Activated T-helper 1 cell treated with Interleukin-2 at 50 U/mL for 16 hours (primary cell): ENCODE measurements around the gene ACER2.

Source experiments
- DNase-seq: peaks from one replicate; pipeline ENCODE4 v3.0.0-alpha.2; 2020; ENCODE audit warnings: low read depth

Gene ACER2

GRCh38 chr9:19486803-19487202, 78.0 kb downstream of the ACER2 start:
- DNase-seq = no peak

- DNase-seq = no peak
Observed at GRCh38 chr9:19488721-19489120, 79.9 kb downstream of the ACER2 start.

GRCh38 chr9:19490269-19490668, 81.5 kb downstream of the ACER2 start:
- DNase-seq = no peak

GRCh38 chr9:19490828-19491227, 82.0 kb downstream of the ACER2 start:
- no peak for DNase-seq

GRCh38 chr9:19492775-19493173, 84.0 kb downstream of the ACER2 start:
- DNase-seq = no peak

GRCh38 chr9:19493174-19493811, 84.5 kb downstream of the ACER2 start:
- DNase-seq = peak; percentile 7

- no peak for DNase-seq
Observed at GRCh38 chr9:19493876-19494275, 85.1 kb downstream of the ACER2 start.

- DNase-seq = no peak
Observed at GRCh38 chr9:19495186-19496028, 86.6 kb downstream of the ACER2 start.

GRCh38 chr9:19496321-19497050, 87.7 kb downstream of the ACER2 start:
- no peak for DNase-seq

GRCh38 chr9:19497276-19497675, 88.5 kb downstream of the ACER2 start:
- no peak for DNase-seq

- no peak for DNase-seq
Observed at GRCh38 chr9:19498015-19498414, 89.2 kb downstream of the ACER2 start.
